Ovary (tissue), 3 donors: Measurements from ENCODE around the gene DUSP22.

Experiments
- EP300 ChIP-seq: sonication (generic); formaldehyde crosslinking; IDR thresholded peaks from one replicate; pipeline ENCODE4 v1.6.1; 2017; ENCODE audit warnings: antibody characterized with exemption
- TF ChIP-seq, protein P1 (sequence below), 3 donors: fragments of 450-650 bp in 2 of 3; fragments of 200-600 bp in 1 of 3; IDR thresholded peaks; one replicate each; pipeline versions ENCODE4 v1.5.1 to v1.8.0; 2016 to 2022; ENCODE audit warnings: antibody characterized with exemption in 3 of 3, mild to moderate bottlenecking in 1 of 3
- donor health status: DM: no; HTN: no; CAD: no.

DNA sequence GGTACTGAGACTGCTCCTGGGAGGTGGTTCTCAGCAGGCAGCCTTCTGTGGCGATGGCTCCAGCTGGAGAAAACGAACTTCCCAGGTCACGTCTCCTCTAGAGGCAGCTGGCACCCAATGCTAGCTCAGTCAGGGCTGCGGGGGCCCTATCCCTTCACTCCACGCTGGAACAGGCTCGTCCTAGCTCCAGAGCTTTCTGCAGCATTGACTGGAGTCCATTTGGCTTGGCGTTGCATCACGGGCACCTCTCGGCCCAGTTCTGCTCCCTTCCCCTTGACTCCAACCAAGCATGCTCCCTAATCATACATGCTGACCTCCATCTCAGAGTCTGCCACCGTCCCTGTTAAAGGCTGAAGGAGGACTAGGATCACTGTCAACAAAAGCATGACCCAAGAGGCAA lies 93.3 kb downstream of the DUSP22 start:
- TF ChIP-seq, protein P1, sequence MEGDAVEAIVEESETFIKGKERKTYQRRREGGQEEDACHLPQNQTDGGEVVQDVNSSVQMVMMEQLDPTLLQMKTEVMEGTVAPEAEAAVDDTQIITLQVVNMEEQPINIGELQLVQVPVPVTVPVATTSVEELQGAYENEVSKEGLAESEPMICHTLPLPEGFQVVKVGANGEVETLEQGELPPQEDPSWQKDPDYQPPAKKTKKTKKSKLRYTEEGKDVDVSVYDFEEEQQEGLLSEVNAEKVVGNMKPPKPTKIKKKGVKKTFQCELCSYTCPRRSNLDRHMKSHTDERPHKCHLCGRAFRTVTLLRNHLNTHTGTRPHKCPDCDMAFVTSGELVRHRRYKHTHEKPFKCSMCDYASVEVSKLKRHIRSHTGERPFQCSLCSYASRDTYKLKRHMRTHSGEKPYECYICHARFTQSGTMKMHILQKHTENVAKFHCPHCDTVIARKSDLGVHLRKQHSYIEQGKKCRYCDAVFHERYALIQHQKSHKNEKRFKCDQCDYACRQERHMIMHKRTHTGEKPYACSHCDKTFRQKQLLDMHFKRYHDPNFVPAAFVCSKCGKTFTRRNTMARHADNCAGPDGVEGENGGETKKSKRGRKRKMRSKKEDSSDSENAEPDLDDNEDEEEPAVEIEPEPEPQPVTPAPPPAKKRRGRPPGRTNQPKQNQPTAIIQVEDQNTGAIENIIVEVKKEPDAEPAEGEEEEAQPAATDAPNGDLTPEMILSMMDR (IDR thresholded peaks at IDR 0.05) = no peak
- TF ChIP-seq EP300 = no peak
